Uterus (tissue), 2 donors: ENCODE measurements around the gene NRXN2.

Experiments used
- POLR2A ChIP-seq, 2 donors: fragments of 450-650 bp; IDR thresholded peaks; one replicate each; pipeline ENCODE4 v1.6.1; 2016; ENCODE audit warnings: antibody characterized with exemption in 2 of 2, mild to moderate bottlenecking in 1 of 2, moderate library complexity in 1 of 2
- TF ChIP-seq, protein P1 (sequence below), 4 experiments: fragments of 200-600 bp in 2 of 4; fragments of 450-650 bp in 2 of 4; sonication (generic) in 2 of 4; IDR thresholded peaks; one replicate each; pipeline ENCODE4 v1.5.1; 2016 to 2019; ENCODE audit warnings: antibody characterized with exemption in 4 of 4, mild to moderate bottlenecking in 2 of 4, moderate library complexity in 1 of 4

DNA sequence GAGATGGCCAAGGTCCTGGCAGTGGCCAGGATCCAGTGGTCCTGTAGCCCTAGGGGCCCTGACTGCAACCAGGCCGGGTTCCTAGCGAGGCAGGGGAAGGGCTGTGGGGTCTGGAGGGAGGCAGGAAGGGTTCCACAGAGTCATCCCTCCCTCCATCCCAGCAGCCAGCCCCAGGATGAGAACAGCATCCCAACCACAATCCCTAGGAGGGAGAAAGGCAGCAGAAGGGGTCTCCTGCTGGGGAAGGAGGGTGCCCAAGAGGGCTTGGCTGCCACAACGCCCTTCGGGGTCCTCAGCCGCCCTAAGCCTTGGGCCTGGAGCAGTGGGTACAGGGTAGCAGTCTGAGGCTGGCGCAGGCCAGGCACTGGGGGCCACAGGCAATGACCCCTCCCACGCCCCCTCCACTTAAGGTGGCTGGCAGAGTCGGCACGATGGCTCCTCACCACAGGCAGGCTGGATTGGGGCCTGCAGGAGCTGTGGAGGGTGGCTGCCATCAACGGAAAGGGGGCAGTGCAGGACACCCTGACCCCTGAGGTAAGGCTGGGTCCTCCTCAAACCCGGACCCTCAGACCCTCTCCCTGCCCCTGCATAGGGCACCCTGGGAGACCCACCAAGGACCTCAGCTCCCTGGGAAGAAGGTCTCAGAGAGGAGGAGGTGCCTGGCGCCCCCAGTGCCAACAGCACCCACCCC lies 124.7 kb downstream of the NRXN2 start:
- TF ChIP-seq, protein P1, sequence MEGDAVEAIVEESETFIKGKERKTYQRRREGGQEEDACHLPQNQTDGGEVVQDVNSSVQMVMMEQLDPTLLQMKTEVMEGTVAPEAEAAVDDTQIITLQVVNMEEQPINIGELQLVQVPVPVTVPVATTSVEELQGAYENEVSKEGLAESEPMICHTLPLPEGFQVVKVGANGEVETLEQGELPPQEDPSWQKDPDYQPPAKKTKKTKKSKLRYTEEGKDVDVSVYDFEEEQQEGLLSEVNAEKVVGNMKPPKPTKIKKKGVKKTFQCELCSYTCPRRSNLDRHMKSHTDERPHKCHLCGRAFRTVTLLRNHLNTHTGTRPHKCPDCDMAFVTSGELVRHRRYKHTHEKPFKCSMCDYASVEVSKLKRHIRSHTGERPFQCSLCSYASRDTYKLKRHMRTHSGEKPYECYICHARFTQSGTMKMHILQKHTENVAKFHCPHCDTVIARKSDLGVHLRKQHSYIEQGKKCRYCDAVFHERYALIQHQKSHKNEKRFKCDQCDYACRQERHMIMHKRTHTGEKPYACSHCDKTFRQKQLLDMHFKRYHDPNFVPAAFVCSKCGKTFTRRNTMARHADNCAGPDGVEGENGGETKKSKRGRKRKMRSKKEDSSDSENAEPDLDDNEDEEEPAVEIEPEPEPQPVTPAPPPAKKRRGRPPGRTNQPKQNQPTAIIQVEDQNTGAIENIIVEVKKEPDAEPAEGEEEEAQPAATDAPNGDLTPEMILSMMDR (IDR thresholded peaks at IDR 0.05): no peak
- no peak for TF ChIP-seq POLR2A (IDR thresholded peaks at IDR 0.05)
